SK-N-SH (cell line): ENCODE measurements around the gene ADORA3.

Source experiments
- CTCF ChIP-seq: fragments of 200-600 bp; sonication (generic); IDR thresholded peaks from 2 replicates; pipeline ENCODE4 v1.6.1; 2017; ENCODE audit warnings: antibody characterized with exemption, mild to moderate bottlenecking, moderate library complexity
- EP300 ChIP-seq, 2 experiments: IDR thresholded peaks; 2 replicates each; pipeline versions ENCODE4 v1.4.0 to v1.6.1; 2012; ENCODE audit warnings: borderline replicate concordance in 1 of 2, low read depth in 1 of 2, low read length in 1 of 2
- EZH2phosphoT487 ChIP-seq: fragments of 200-600 bp; sonication (generic); IDR thresholded peaks from 2 replicates; pipeline ENCODE4 v1.6.1; 2017; ENCODE audit warnings: low read depth, mixed run types, mild to moderate bottlenecking, antibody characterized with exemption, moderate library complexity, borderline replicate concordance
- FOXM1 ChIP-seq: IDR thresholded peaks from 2 replicates; pipeline ENCODE4 v1.4.0; 2012; ENCODE audit warnings: low read depth, mild to moderate bottlenecking
- MXI1 ChIP-seq: IDR thresholded peaks from 2 replicates; pipeline ENCODE4 v1.6.1; 2012; ENCODE audit warnings: mild to moderate bottlenecking, low read depth, low read length, improper control_type of control experiment
- POLR2AphosphoS5 ChIP-seq: IDR thresholded peaks from 2 replicates; pipeline ENCODE4 v1.6.1; 2012; ENCODE audit warnings: low read depth, low read length
- RFX5 ChIP-seq: IDR thresholded peaks from 2 replicates; pipeline ENCODE4 v1.6.1; 2012; ENCODE audit warnings: mild to moderate bottlenecking, improper control_type of control experiment, low read length
- RXRA ChIP-seq: IDR thresholded peaks from 2 replicates; pipeline ENCODE4 v1.4.0; 2012; ENCODE audit warnings: low read depth, mild to moderate bottlenecking, borderline replicate concordance
- TAF1 ChIP-seq: IDR thresholded peaks from 2 replicates; pipeline ENCODE4 v1.6.1; 2012; ENCODE audit warnings: low read depth, mild to moderate bottlenecking, low read length, moderate library complexity, borderline replicate concordance
- TF ChIP-seq, protein P1 (sequence below): fragments of 150-350 bp; IDR thresholded peaks from 2 replicates; pipeline ENCODE4 v1.6.1; 2017; ENCODE audit warnings: antibody characterized with exemption, low read length, low read depth, borderline replicate concordance
- TF ChIP-seq, protein P2 (sequence below): IDR thresholded peaks from 2 replicates; pipeline ENCODE4 v1.6.1; 2012; ENCODE audit warnings: mild to moderate bottlenecking, low read depth, low read length, moderate library complexity

DNA sequence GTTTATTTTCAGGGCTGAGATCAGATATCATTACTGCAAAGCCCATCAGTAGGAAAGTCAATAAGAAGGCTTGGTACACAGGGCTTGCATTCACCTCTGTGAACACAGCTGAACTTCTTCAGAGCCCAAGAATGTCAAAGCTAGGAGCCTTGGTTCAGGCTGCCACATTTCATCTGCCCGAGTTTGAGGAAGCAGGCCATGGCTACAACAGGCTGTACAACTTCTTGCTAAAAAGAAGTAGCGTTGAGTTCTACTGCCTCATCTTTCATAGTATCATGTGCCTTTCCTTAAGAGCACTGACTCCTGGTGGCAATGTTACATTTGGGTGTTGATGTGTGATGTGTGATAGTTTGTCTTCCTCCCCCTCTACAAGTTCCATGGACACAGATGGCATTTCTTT, 19.6 kb downstream of the ADORA3 start:
- no peak for TF ChIP-seq CTCF
- TF ChIP-seq MXI1, result no peak
- TF ChIP-seq RFX5, result no peak
- TF ChIP-seq FOXM1, result no peak
- no peak for TF ChIP-seq RXRA
- TF ChIP-seq, protein P1, sequence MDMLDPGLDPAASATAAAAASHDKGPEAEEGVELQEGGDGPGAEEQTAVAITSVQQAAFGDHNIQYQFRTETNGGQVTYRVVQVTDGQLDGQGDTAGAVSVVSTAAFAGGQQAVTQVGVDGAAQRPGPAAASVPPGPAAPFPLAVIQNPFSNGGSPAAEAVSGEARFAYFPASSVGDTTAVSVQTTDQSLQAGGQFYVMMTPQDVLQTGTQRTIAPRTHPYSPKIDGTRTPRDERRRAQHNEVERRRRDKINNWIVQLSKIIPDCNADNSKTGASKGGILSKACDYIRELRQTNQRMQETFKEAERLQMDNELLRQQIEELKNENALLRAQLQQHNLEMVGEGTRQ, result no peak
- no peak for TF ChIP-seq TAF1
- no peak for TF ChIP-seq POLR2AphosphoS5
- no peak for TF ChIP-seq EZH2phosphoT487
- TF ChIP-seq EP300 (IDR thresholded peaks at IDR 0.05; ENCODE audit: borderline replicate concordance in 1 of 2, low read depth in 1 of 2, low read length in 1 of 2), result no peak
- TF ChIP-seq, protein P2, sequence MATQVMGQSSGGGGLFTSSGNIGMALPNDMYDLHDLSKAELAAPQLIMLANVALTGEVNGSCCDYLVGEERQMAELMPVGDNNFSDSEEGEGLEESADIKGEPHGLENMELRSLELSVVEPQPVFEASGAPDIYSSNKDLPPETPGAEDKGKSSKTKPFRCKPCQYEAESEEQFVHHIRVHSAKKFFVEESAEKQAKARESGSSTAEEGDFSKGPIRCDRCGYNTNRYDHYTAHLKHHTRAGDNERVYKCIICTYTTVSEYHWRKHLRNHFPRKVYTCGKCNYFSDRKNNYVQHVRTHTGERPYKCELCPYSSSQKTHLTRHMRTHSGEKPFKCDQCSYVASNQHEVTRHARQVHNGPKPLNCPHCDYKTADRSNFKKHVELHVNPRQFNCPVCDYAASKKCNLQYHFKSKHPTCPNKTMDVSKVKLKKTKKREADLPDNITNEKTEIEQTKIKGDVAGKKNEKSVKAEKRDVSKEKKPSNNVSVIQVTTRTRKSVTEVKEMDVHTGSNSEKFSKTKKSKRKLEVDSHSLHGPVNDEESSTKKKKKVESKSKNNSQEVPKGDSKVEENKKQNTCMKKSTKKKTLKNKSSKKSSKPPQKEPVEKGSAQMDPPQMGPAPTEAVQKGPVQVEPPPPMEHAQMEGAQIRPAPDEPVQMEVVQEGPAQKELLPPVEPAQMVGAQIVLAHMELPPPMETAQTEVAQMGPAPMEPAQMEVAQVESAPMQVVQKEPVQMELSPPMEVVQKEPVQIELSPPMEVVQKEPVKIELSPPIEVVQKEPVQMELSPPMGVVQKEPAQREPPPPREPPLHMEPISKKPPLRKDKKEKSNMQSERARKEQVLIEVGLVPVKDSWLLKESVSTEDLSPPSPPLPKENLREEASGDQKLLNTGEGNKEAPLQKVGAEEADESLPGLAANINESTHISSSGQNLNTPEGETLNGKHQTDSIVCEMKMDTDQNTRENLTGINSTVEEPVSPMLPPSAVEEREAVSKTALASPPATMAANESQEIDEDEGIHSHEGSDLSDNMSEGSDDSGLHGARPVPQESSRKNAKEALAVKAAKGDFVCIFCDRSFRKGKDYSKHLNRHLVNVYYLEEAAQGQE, result no peak
